Measurements from ENCODE around the gene FAU.
"Not testable (repeated sequence)": the region's sequence is repeated elsewhere in the genome, so short reads cannot be mapped to it uniquely, and the experiment has no call there.

Gene FAU

DNA sequence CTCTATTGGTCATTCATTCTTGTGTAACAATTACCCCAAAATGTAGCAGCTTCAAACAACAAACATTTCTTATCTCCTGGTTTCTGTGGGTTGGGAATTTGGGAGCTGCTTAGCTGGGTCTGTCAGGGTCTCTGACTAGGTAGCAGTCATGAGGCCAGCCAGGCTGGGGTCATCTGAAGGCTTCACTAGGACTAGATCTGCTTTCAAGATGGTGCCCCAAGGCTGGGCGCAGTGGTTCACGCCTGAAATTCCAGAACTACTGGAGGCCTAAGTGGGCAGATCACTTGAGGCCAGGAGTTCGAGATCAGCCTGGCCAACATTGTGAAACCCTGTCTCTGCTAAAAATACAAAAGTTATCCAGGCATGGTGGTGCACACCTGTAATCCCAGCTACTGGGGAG, 35.0 kb upstream of the FAU start:
- H3K27ac ChIP-seq (ENCODE audit: low read length) = no peak overlapping the region
- no peak overlapping the region for H3K4me3 ChIP-seq (ENCODE audit: low read length in 2 of 2)
- H3K9ac ChIP-seq (ENCODE audit: low read length in 2 of 2) = no peak overlapping the region
- H3K4me1 ChIP-seq (ENCODE audit: control insufficient read depth, insufficient read depth, low read length) = no peaks in the 10 kb centered on the region
- no peaks in the 10 kb centered on the region for H3K36me3 ChIP-seq (ENCODE audit: control insufficient read depth in 2 of 2, insufficient read depth in 2 of 2, low read length in 2 of 2)
- no peaks in the 10 kb centered on the region for H3K27me3 ChIP-seq (ENCODE audit: control insufficient read depth in 1 of 2, insufficient read depth in 2 of 2, low read length in 2 of 2)
- no peaks in the 10 kb centered on the region for H3K9me3 ChIP-seq (ENCODE audit: control insufficient read depth in 2 of 2, low read length in 2 of 2)

DNA sequence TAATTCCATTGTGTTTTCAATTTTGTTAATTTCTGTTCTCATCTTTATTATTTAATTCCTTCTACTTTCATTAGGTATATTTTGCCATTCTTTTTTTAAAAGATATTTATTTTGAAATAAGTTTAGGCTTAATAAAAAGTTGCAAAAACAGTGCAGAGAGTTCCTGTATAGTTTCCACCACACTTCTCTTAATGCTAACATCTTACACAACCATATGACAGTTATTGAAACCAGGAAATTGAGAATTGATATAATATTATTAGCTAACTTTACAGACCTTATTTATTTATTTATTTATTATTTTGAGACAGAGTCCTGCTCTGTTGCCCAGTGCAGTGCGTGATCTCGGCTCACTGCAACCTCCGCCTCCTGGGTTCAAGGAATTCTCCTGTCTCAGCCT, 34.3 kb upstream of the FAU start:
- no peak overlapping the region for H3K9ac ChIP-seq (ENCODE audit: low read length in 2 of 2)
- H3K4me3 ChIP-seq (ENCODE audit: low read length in 2 of 2) = no peak overlapping the region
- no peaks in the 10 kb centered on the region for H3K27me3 ChIP-seq (ENCODE audit: control insufficient read depth in 1 of 2, insufficient read depth in 2 of 2, low read length in 2 of 2)
- no peaks in the 10 kb centered on the region for H3K9me3 ChIP-seq (ENCODE audit: control insufficient read depth in 2 of 2, low read length in 2 of 2)
- no peaks in the 10 kb centered on the region for H3K4me1 ChIP-seq (ENCODE audit: control insufficient read depth, insufficient read depth, low read length)
- no peaks in the 10 kb centered on the region for H3K36me3 ChIP-seq (ENCODE audit: control insufficient read depth in 2 of 2, insufficient read depth in 2 of 2, low read length in 2 of 2)
- no peak overlapping the region for H3K27ac ChIP-seq (ENCODE audit: low read length)

DNA sequence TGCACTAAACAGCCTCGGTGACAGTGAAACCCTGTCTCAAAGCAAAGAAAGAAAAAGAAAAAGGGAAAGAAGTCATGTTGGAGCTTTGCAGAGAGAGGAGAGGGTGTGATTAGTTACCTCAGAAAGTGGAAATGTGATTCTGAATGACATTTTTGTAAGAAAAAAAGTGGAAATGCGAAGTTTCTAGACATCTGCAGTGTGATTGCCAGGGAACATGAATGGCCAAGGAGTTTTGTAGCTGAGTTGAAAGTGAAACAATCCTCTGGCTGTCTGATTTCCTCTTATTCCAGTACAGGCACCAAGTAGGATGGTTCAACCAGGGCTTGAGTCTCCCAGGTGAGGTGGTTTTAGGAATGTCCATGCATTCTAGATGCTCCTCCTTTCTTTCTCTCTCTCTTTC, 30.2 kb upstream of the FAU start:
- H3K27ac ChIP-seq (ENCODE audit: low read length) = no peak overlapping the region

DNA sequence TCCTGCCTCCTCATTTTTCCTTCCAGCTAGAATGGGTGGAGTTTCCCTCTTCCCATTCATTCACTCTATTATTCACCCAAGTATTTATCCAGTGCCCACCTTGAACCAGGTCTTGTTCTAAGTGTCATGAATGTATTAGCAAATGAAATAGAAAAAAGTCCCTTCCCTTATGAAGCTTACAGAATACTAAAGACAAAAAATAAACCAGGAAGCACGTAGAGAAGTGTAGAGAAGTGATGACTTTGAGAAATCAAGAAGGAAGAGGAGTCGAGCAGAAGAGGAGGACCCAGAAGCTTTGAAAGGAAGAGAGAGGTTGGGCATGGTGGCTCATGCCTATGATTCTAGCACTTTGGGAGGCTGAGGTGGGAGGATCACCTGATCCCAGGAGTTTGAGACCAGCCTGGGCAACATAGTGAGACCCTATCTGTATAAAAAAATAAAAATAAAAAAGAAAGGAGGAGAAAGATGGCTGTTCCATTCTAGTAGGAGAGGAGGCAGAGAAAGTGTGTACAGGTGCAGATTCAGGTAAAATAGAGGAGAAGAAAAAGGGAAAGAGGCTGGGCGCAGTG, 29.5 kb upstream of the FAU start:
- Histone ChIP-seq H3K27ac (ENCODE audit: low read length) (no peak overlapping the region), H3K9me3 (ENCODE audit: control insufficient read depth in 2 of 2, low read length in 2 of 2) (no peaks in the 10 kb centered on the region), H3K4me1 (ENCODE audit: control insufficient read depth, insufficient read depth, low read length) (peaks cover 5% of the 10 kb centered on the region), H3K4me3 (ENCODE audit: low read length in 2 of 2) (no peak overlapping the region), H3K27me3 (ENCODE audit: control insufficient read depth in 1 of 2, insufficient read depth in 2 of 2, low read length in 2 of 2) (peaks cover 2 to 3% of the 10 kb centered on the region in 2 donors), H3K9ac (ENCODE audit: low read length in 2 of 2) (no peak overlapping the region), H3K36me3 (ENCODE audit: control insufficient read depth in 2 of 2, insufficient read depth in 2 of 2, low read length in 2 of 2) (no peaks in the 10 kb centered on the region)

More for the DNA sequence above, 30.2 kb upstream of the FAU start:
- H3K9ac ChIP-seq (ENCODE audit: low read length in 2 of 2) = no peak overlapping the region
- no peak overlapping the region for H3K4me3 ChIP-seq (ENCODE audit: low read length in 2 of 2)
- peaks cover 5% of the 10 kb centered on the region for H3K4me1 ChIP-seq (ENCODE audit: control insufficient read depth, insufficient read depth, low read length)
- no peaks in the 10 kb centered on the region for H3K36me3 ChIP-seq (ENCODE audit: control insufficient read depth in 2 of 2, insufficient read depth in 2 of 2, low read length in 2 of 2)
- H3K9me3 ChIP-seq (ENCODE audit: control insufficient read depth in 2 of 2, low read length in 2 of 2) = no peaks in the 10 kb centered on the region
- H3K27me3 ChIP-seq (ENCODE audit: control insufficient read depth in 1 of 2, insufficient read depth in 2 of 2, low read length in 2 of 2) = no peaks in the 10 kb centered on the region

DNA sequence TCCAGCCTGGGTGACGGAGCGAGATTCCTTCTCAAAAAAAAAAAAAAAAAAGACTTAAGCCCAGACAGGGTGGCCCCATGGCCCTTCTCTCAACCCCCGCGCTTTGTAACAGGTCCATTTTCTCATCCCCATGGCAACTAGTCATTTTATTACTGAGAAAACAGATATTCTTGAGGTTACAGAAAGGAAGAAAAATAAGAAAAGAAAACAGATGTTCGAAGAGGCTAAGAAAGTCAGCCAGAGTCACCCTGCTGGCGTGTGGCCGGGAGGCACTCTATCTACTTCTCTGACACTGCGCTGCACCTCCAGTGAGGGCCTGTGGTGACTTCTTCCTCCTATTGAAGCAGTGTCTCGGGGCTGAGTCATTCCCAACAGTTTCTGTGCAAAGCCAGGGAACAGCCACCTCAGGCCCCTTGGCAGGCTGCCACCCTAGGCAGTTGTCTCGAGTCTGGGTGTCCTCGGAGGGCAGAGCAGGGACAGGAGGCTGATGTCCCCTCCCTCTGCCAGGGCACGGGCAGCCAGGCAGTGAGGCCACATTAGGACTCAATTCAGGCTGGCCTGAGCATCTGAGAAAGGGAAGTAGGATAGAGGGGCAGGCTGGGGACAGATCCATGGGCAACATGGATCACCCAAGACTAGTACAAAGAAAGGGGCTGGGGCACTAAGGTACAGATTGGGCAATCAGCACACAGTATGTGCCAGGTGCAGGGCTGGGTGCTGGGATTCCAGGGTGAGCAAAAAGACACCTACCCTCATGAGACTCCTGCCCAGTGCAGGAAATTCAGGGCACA, 28.8 kb upstream of the FAU start:
- Histone ChIP-seq H3K27me3 (ENCODE audit: control insufficient read depth in 1 of 2, insufficient read depth in 2 of 2, low read length in 2 of 2) (peaks cover 2 to 4% of the 10 kb centered on the region in 2 donors), H3K9ac (ENCODE audit: low read length in 2 of 2) (no peak overlapping the region), H3K4me1 (ENCODE audit: control insufficient read depth, insufficient read depth, low read length) (peaks cover 5% of the 10 kb centered on the region), H3K36me3 (ENCODE audit: control insufficient read depth in 2 of 2, insufficient read depth in 2 of 2, low read length in 2 of 2) (no peaks in the 10 kb centered on the region), H3K27ac (ENCODE audit: low read length) (no peak overlapping the region), H3K9me3 (ENCODE audit: control insufficient read depth in 2 of 2, low read length in 2 of 2) (no peaks in the 10 kb centered on the region), H3K4me3 (ENCODE audit: low read length in 2 of 2) (no peak overlapping the region)

DNA sequence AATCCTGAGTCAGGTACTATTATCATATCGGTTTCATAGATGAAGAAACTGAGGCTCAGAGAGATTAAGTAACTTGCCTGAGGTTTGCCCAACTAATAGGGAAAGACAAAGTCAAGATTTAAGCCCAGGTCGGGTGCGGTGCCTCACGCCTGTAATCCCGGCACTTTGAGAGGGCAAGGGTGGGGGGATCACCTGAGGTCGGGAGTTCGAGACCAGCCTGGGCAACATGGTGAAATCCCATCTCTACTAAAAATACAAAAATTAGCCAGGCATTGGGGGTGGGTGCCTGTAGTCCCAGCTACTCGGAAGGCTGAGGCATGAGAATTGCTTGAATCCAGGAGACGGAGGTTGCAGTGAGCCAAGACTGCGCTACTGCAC, 28.2 kb upstream of the FAU start:
- H3K9ac ChIP-seq (ENCODE audit: low read length in 2 of 2); H3K4me3 ChIP-seq (ENCODE audit: low read length in 2 of 2); H3K27ac ChIP-seq (ENCODE audit: low read length); H3K4me1 ChIP-seq (ENCODE audit: control insufficient read depth, insufficient read depth, low read length); H3K27me3 ChIP-seq (ENCODE audit: control insufficient read depth in 1 of 2, insufficient read depth in 2 of 2, low read length in 2 of 2); H3K9me3 ChIP-seq (ENCODE audit: control insufficient read depth in 2 of 2, low read length in 2 of 2); H3K36me3 ChIP-seq (ENCODE audit: control insufficient read depth in 2 of 2, insufficient read depth in 2 of 2, low read length in 2 of 2): not testable (repeated sequence)

DNA sequence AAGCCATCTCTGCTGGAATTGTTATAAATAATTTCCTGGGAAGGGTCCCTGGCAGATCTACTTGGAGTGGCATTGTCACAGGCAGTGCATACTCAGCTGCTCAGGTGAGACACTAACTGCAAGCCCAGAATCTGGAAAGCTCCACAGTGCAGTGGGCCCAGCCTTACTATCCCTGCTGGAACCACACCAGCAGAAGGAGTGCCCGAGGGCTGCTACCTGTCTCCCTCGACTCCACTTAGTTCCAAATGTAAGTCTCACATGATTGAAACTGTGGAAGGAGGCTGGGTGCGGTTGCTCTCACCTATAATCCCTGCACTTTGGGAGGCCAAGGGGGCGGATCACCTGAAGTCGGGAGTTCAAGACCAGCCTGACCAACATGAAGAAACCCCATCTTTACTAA, 26.7 kb upstream of the FAU start:
- peaks cover 5% of the 10 kb centered on the region for H3K4me1 ChIP-seq (ENCODE audit: control insufficient read depth, insufficient read depth, low read length)
- H3K27ac ChIP-seq (ENCODE audit: low read length) = no peak overlapping the region
- H3K27me3 ChIP-seq (ENCODE audit: control insufficient read depth in 1 of 2, insufficient read depth in 2 of 2, low read length in 2 of 2) = peaks cover 2 to 4% of the 10 kb centered on the region in 2 donors
- H3K9me3 ChIP-seq (ENCODE audit: control insufficient read depth in 2 of 2, low read length in 2 of 2) = no peaks in the 10 kb centered on the region
- no peak overlapping the region for H3K4me3 ChIP-seq (ENCODE audit: low read length in 2 of 2)
- H3K9ac ChIP-seq (ENCODE audit: low read length in 2 of 2) = no peak overlapping the region
- H3K36me3 ChIP-seq (ENCODE audit: control insufficient read depth in 2 of 2, insufficient read depth in 2 of 2, low read length in 2 of 2) = no peaks in the 10 kb centered on the region

DNA sequence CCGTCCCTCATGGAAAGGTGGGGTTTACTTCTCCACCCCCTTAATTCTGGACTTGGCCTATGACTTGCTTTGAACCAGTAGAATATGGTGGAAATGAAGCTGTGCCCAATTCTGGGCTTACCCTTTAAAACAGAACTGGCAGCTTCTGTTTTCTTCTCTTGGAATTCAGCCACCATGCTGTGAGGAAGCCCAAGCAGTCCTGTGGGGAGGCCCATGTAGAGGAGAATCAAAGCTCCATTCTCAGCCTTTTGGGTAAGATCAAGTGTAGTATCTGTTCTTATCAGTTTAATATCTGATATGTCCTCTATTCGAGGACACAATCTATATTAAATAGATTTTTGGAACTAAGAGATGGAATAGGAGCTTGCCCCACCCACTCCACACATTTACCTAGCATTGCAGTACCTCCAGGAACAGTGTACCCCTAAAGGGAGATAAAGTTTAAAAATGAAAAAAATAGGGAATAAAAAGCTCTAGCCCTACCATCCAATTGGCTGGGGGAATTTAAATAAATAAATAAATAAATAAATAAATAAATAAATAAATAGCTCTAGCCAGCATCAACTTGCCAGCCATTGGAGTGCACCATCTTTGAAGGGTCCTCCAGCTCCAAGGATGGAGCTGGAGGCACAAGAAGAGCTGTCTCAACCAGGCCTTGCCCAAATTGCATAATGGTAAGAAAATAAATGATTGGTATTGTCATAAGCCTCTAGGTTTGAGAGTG, 25.6 kb upstream of the FAU start:
- Histone ChIP-seq H3K4me1 (ENCODE audit: control insufficient read depth, insufficient read depth, low read length) (peaks cover 5% of the 10 kb centered on the region), H3K36me3 (ENCODE audit: control insufficient read depth in 2 of 2, insufficient read depth in 2 of 2, low read length in 2 of 2) (no peaks in the 10 kb centered on the region), H3K9me3 (ENCODE audit: control insufficient read depth in 2 of 2, low read length in 2 of 2) (no peaks in the 10 kb centered on the region), H3K27ac (ENCODE audit: low read length) (no peak overlapping the region), H3K4me3 (ENCODE audit: low read length in 2 of 2) (no peak overlapping the region), H3K9ac (ENCODE audit: low read length in 2 of 2) (no peak overlapping the region), H3K27me3 (ENCODE audit: control insufficient read depth in 1 of 2, insufficient read depth in 2 of 2, low read length in 2 of 2) (peaks cover 2 to 4% of the 10 kb centered on the region in 2 donors)

DNA sequence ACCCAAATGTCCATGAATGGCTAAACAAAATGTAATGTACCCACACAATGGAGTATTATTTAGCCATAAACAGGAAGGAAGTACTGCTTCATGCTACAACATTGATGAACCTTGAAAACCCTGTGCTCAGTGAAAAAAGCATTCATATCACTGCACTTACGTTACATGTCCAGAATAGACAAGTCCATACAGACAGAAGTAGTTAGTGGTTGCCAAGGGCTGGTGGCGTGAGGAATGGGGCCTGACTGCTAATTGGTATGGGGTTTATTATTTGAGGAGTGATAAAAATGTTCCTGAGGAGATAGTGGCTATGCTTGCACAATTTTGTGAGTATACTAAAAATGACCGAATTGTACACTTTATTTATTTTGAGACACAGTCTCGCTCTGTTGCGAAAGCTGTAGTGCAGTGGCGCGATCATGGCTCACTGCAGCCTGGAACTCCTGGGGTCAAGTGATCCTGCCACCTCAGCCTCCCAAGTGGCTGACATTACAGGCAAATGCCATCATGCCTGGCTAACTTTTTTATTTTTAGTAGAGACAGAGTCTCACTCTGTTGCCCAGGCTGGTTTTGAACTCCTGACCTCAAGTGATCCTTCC, 20.1 kb upstream of the FAU start:
- no peak overlapping the region for H3K4me3 ChIP-seq (ENCODE audit: low read length in 2 of 2)
- H3K27me3 ChIP-seq (ENCODE audit: control insufficient read depth in 1 of 2, insufficient read depth in 2 of 2, low read length in 2 of 2) = peaks cover 2 to 4% of the 10 kb centered on the region in 2 donors
- H3K27ac ChIP-seq (ENCODE audit: low read length) = no peak overlapping the region
- no peaks in the 10 kb centered on the region for H3K36me3 ChIP-seq (ENCODE audit: control insufficient read depth in 2 of 2, insufficient read depth in 2 of 2, low read length in 2 of 2)
- H3K4me1 ChIP-seq (ENCODE audit: control insufficient read depth, insufficient read depth, low read length) = no peaks in the 10 kb centered on the region
- no peaks in the 10 kb centered on the region for H3K9me3 ChIP-seq (ENCODE audit: control insufficient read depth in 2 of 2, low read length in 2 of 2)
- H3K9ac ChIP-seq (ENCODE audit: low read length in 2 of 2) = no peak overlapping the region

DNA sequence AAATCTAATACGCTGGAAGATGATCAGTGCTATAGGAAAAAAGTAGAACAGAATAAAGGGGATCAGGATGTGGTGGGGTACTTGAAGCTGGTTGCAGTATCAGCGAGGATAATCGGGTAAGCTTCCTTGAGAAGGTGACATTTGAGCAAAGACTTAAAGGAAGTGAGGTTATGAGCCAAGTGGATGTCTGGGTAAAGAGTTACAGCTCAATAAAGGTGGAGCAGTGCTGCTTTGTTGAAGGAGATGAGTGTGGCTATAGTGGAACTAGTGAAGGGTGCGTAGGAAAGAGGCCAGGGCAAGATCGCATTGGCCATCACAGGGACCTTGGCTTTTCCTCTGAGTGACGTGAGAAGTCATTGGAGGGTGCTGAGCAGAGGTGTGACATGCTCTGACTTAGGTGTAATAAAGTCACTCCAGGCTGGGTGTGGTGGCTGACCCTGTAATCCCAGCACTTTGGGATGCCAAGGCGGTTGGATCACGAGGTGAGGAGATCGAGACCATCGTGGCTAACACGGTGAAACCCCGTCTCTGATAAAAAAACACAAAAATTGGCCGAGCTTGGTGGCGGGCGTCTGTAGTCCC, 14.7 kb upstream of the FAU start:
- no peak overlapping the region for H3K27ac ChIP-seq (ENCODE audit: low read length)
- H3K36me3 ChIP-seq (ENCODE audit: control insufficient read depth in 2 of 2, insufficient read depth in 2 of 2, low read length in 2 of 2) = peaks cover 5 to 10% of the 10 kb centered on the region in 2 donors
- H3K27me3 ChIP-seq (ENCODE audit: control insufficient read depth in 1 of 2, insufficient read depth in 2 of 2, low read length in 2 of 2) = no peaks in the 10 kb centered on the region
- no peaks in the 10 kb centered on the region for H3K9me3 ChIP-seq (ENCODE audit: control insufficient read depth in 2 of 2, low read length in 2 of 2)
- H3K9ac ChIP-seq (ENCODE audit: low read length in 2 of 2) = no peak overlapping the region
- no peak overlapping the region for H3K4me3 ChIP-seq (ENCODE audit: low read length in 2 of 2)
- H3K4me1 ChIP-seq (ENCODE audit: control insufficient read depth, insufficient read depth, low read length) = peaks cover 31% of the 10 kb centered on the region

Data from stomach smooth muscle (tissue), 2 donors.